Vagina (tissue), 2 donors: ENCODE results near the gene HDGF.

Experiments used
- POLR2A ChIP-seq, 2 donors: fragments of 450-650 bp; IDR thresholded peaks; one replicate each; pipeline ENCODE4 v1.6.1; 2017; ENCODE audit warnings: antibody characterized with exemption in 2 of 2, mild to moderate bottlenecking in 2 of 2, moderate library complexity in 2 of 2
- TF ChIP-seq, protein P1 (sequence below), 3 experiments: fragments of 450-650 bp in 2 of 3; fragments of 200-600 bp in 1 of 3; sonication (generic) in 1 of 3; IDR thresholded peaks; one replicate each; pipeline ENCODE4 v1.5.1; 2017 to 2019; ENCODE audit warnings: antibody characterized with exemption in 3 of 3, mild to moderate bottlenecking in 2 of 3, moderate library complexity in 2 of 3

DNA sequence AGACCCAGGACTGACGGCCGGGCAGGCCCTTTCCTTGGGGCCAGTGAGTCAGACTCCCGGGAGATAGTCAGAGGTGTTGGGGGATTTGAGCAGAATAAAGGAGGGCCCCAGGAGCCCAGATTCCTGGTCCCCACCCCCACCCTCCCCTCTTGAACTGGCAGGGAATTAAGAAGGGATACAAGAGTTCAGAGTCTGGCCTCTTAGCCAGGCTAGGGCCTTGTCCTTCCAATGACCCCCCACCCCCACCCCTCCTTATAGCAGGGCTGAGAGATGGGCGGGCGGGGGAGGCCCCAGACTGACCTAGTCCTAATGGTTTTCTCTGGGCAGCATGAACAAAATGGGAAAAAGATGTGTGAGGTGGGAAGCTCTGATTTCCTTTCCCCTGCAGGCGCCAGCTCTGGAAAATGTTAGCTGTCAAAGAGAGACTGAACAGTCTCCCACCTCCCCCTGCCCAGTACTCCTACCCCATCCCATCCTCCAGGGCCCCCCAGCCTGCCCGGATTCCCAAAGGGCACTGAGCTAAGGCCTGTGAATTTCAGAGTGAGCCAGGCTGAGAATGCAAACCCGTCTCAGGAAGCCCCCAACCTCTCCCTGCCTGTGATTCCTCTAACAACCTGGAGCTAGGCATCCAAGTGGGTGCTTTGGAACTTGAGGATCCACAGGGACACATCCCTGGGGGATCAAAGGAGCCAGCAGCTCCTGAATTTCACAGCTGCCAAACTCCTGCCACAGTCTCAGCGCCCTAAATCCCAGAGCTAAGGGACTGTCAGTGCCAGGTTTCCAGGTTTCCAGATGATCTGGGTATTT lies 40.3 kb downstream of the HDGF start:
- TF ChIP-seq, protein P1, sequence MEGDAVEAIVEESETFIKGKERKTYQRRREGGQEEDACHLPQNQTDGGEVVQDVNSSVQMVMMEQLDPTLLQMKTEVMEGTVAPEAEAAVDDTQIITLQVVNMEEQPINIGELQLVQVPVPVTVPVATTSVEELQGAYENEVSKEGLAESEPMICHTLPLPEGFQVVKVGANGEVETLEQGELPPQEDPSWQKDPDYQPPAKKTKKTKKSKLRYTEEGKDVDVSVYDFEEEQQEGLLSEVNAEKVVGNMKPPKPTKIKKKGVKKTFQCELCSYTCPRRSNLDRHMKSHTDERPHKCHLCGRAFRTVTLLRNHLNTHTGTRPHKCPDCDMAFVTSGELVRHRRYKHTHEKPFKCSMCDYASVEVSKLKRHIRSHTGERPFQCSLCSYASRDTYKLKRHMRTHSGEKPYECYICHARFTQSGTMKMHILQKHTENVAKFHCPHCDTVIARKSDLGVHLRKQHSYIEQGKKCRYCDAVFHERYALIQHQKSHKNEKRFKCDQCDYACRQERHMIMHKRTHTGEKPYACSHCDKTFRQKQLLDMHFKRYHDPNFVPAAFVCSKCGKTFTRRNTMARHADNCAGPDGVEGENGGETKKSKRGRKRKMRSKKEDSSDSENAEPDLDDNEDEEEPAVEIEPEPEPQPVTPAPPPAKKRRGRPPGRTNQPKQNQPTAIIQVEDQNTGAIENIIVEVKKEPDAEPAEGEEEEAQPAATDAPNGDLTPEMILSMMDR (IDR thresholded peaks at IDR 0.05): no peak
- TF ChIP-seq POLR2A (IDR thresholded peaks at IDR 0.05): no peak
